ENCODE results near the gene BBS2. TPM values are rescaled to one million over a fixed set of nuclear protein-coding genes. Genes with fewer than 3 reads are reported as not detected.

Gene BBS2
- total RNA-seq, 1 donor from 2014 or later, result 29.0 TPM

DNA sequence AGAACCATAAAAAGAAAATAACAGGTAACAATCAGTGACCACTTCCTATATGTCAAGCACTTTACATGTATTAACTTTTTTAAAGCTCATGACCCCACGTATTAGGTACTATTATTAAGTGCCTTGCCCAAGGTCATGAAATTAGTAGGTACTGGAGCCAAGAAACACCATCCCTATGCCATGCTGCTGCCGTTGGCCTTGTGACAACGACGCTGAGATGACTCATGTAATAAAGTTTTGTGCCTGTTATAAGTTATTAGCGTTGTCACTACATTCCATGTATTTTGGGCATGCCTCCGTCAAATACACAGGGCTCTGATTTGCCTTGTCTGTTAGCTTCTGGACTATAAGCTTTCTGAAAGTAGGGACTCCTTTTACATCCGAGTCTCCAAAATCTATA, 1.4 kb downstream of the BBS2 start:
- Histone ChIP-seq H3K4me3 (ENCODE audit: insufficient read depth, low read depth, low read length) (no peak overlapping the region), H3K4me2 (ENCODE audit: low read length) (peak overlapping the region; percentile 95), H3K36me3 (ENCODE audit: insufficient read depth, low read length) (no peaks in the 10 kb centered on the region), H3K79me2 (ENCODE audit: insufficient read depth, low read length) (peaks cover 20% of the 10 kb centered on the region), H3K9ac (ENCODE audit: low read length) (no peak overlapping the region), H3K27me3 (ENCODE audit: insufficient read depth, low read length) (no peaks in the 10 kb centered on the region), H3K9me3 (ENCODE audit: insufficient read depth, low read depth, low read length) (no peaks in the 10 kb centered on the region), H3K4me1 (ENCODE audit: insufficient read depth, low read length) (peaks cover 5% of the 10 kb centered on the region), H4K20me1 (ENCODE audit: insufficient read depth, low read length) (peaks cover 33% of the 10 kb centered on the region), H2AFZ (ENCODE audit: low read depth, low read length) (no peak overlapping the region), H3K27ac (ENCODE audit: low read depth, low read length) (no peak overlapping the region)
- H3K9me3 Mint-ChIP-seq (ENCODE audit: unreplicated experiment), result no peaks in the 10 kb centered on the region
- FAIRE-seq (no peak), DNase-seq (ENCODE audit: low read depth) (no peak)
- H3K36me3 Mint-ChIP-seq (ENCODE audit: low read depth, unreplicated experiment), result peaks cover 2% of the 10 kb centered on the region
- H3K27me3 Mint-ChIP-seq (ENCODE audit: low read depth, unreplicated experiment), result no peaks in the 10 kb centered on the region
- H3K27ac Mint-ChIP-seq (ENCODE audit: unreplicated experiment), result no peak overlapping the region
- peak overlapping the region; percentile 87 for H3K4me3 Mint-ChIP-seq (ENCODE audit: unreplicated experiment)
- peaks cover 3% of the 10 kb centered on the region for H3K4me1 Mint-ChIP-seq (ENCODE audit: low read depth, unreplicated experiment)
- TF ChIP-seq, protein P1, sequence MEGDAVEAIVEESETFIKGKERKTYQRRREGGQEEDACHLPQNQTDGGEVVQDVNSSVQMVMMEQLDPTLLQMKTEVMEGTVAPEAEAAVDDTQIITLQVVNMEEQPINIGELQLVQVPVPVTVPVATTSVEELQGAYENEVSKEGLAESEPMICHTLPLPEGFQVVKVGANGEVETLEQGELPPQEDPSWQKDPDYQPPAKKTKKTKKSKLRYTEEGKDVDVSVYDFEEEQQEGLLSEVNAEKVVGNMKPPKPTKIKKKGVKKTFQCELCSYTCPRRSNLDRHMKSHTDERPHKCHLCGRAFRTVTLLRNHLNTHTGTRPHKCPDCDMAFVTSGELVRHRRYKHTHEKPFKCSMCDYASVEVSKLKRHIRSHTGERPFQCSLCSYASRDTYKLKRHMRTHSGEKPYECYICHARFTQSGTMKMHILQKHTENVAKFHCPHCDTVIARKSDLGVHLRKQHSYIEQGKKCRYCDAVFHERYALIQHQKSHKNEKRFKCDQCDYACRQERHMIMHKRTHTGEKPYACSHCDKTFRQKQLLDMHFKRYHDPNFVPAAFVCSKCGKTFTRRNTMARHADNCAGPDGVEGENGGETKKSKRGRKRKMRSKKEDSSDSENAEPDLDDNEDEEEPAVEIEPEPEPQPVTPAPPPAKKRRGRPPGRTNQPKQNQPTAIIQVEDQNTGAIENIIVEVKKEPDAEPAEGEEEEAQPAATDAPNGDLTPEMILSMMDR (IDR thresholded peaks at IDR 0.05; ENCODE audit: insufficient read depth, low read depth, low read length), result no peak
- no peak for TF ChIP-seq EZH2 (IDR thresholded peaks at IDR 0.05; ENCODE audit: insufficient read depth, low read length)

DNA sequence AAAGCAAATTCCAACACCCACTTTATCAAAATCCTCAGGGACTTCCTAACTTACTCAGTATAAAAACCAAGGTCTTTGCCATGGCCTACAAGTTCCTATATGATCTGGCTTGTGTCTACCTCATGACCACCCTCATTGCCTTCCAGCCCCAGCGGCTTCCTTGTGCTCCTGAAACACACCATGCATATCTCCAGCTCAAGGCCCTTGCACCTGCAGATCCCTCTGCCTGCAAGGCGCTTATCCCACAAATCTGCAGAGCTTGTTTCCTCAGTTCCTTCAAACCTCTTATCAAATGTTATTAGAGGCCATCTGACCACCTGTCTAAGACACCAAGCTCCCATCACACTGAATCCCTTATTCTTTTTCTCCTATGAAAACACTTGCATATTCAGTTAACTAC, 2.6 kb downstream of the BBS2 start:
- FAIRE-seq, result no peak

DNA sequence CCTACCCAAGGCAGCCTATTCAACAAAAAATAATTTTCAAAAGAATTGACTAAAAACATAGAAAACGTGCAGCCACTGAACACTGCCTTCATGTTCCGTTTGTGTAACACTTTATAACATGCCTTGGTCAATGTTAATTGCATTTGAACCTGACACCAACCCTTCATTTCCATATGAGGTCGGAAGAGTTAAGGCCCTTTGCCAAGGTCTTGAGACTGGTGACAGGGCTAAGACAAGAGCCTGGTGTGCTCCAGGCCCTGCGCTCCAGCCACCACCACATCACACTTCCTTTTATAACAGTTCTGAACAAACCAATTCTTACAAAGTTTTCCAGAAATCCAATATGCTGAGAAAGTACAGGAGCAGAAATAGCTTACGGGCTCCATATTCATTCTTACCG, 4.2 kb downstream of the BBS2 start:
- H3K36me3 Mint-ChIP-seq (ENCODE audit: low read depth, unreplicated experiment), result peaks cover 5% of the 10 kb centered on the region
- H3K27ac Mint-ChIP-seq (ENCODE audit: unreplicated experiment), result no peak overlapping the region
- H3K9me3 ChIP-seq (ENCODE audit: insufficient read depth, low read depth, low read length), result no peaks in the 10 kb centered on the region
- peaks cover 20% of the 10 kb centered on the region for H3K79me2 ChIP-seq (ENCODE audit: insufficient read depth, low read length)
- peaks cover 33% of the 10 kb centered on the region for H4K20me1 ChIP-seq (ENCODE audit: insufficient read depth, low read length)
- H3K4me3 ChIP-seq (ENCODE audit: insufficient read depth, low read depth, low read length), result no peak overlapping the region
- no peak for DNase-seq (ENCODE audit: low read depth)
- H3K4me3 Mint-ChIP-seq (ENCODE audit: unreplicated experiment), result no peak overlapping the region
- H3K27me3 Mint-ChIP-seq (ENCODE audit: low read depth, unreplicated experiment), result no peaks in the 10 kb centered on the region
- no peak overlapping the region for H3K9ac ChIP-seq (ENCODE audit: low read length)
- H2AFZ ChIP-seq (ENCODE audit: low read depth, low read length), result no peak overlapping the region
- H3K4me1 ChIP-seq (ENCODE audit: insufficient read depth, low read length), result peaks cover 5% of the 10 kb centered on the region
- TF ChIP-seq EZH2 (IDR thresholded peaks at IDR 0.05; ENCODE audit: insufficient read depth, low read length), result no peak
- TF ChIP-seq, protein P1 (IDR thresholded peaks at IDR 0.05; ENCODE audit: insufficient read depth, low read depth, low read length), result no peak
- FAIRE-seq, result no peak
- no peaks in the 10 kb centered on the region for H3K36me3 ChIP-seq (ENCODE audit: insufficient read depth, low read length)
- no peak overlapping the region for H3K27ac ChIP-seq (ENCODE audit: low read depth, low read length)
- peaks cover 3% of the 10 kb centered on the region for H3K4me1 Mint-ChIP-seq (ENCODE audit: low read depth, unreplicated experiment)
- no peaks in the 10 kb centered on the region for H3K9me3 Mint-ChIP-seq (ENCODE audit: unreplicated experiment)
- no peaks in the 10 kb centered on the region for H3K27me3 ChIP-seq (ENCODE audit: insufficient read depth, low read length)
- H3K4me2 ChIP-seq (ENCODE audit: low read length), result no peak overlapping the region

More for the DNA sequence above, 2.6 kb downstream of the BBS2 start:
- Mint-ChIP-seq H3K36me3 (ENCODE audit: low read depth, unreplicated experiment) (peaks cover 4% of the 10 kb centered on the region), H3K4me1 (ENCODE audit: low read depth, unreplicated experiment) (peaks cover 3% of the 10 kb centered on the region), H3K27ac (ENCODE audit: unreplicated experiment) (no peak overlapping the region), H3K27me3 (ENCODE audit: low read depth, unreplicated experiment) (no peaks in the 10 kb centered on the region), H3K9me3 (ENCODE audit: unreplicated experiment) (no peaks in the 10 kb centered on the region), H3K4me3 (ENCODE audit: unreplicated experiment) (no peak overlapping the region)
- TF ChIP-seq EZH2 (IDR thresholded peaks at IDR 0.05; ENCODE audit: insufficient read depth, low read length), result no peak
- TF ChIP-seq, protein P1 (IDR thresholded peaks at IDR 0.05; ENCODE audit: insufficient read depth, low read depth, low read length), result no peak
- H2AFZ ChIP-seq (ENCODE audit: low read depth, low read length), result no peak overlapping the region
- peaks cover 20% of the 10 kb centered on the region for H3K79me2 ChIP-seq (ENCODE audit: insufficient read depth, low read length)
- H4K20me1 ChIP-seq (ENCODE audit: insufficient read depth, low read length), result peaks cover 33% of the 10 kb centered on the region
- H3K4me3 ChIP-seq (ENCODE audit: insufficient read depth, low read depth, low read length), result no peak overlapping the region
- no peak for DNase-seq (ENCODE audit: low read depth)
- H3K27me3 ChIP-seq (ENCODE audit: insufficient read depth, low read length), result no peaks in the 10 kb centered on the region
- H3K4me1 ChIP-seq (ENCODE audit: insufficient read depth, low read length), result peaks cover 5% of the 10 kb centered on the region
- no peak overlapping the region for H3K4me2 ChIP-seq (ENCODE audit: low read length)
- H3K27ac ChIP-seq (ENCODE audit: low read depth, low read length), result no peak overlapping the region
- H3K9me3 ChIP-seq (ENCODE audit: insufficient read depth, low read depth, low read length), result no peaks in the 10 kb centered on the region
- no peaks in the 10 kb centered on the region for H3K36me3 ChIP-seq (ENCODE audit: insufficient read depth, low read length)
- H3K9ac ChIP-seq (ENCODE audit: low read length), result no peak overlapping the region

Measured in astrocyte (in vitro differentiated cells and primary cell).